Muscle of back (tissue), 11 donors: ENCODE results near the gene ACTRT2. TPM values are rescaled to one million over a fixed set of nuclear protein-coding genes. Genes with fewer than 3 reads are reported as not detected.

Experiments used
- DNase-seq, 3 donors: peaks; one replicate each; pipeline versions ENCODE4 v3.0.0 to v3.0.0-alpha.2; 2013
- polyA plus RNA-seq, 10 donors: library from polyadenylated mRNA; unstranded; fragments of 120-200 nt; gene quantifications; one replicate each; pipeline ENCODE4 v1.2.1, GENCODE V29; 2013; ENCODE audit not compliant: insufficient read length in 10 of 10

Gene ACTRT2
- polyA plus RNA-seq, 10 donors, result not detected

- no peak for DNase-seq
These were observed 31.2 kb downstream of the ACTRT2 start for GRCh38 chr1:3052501-3052900.

- no peak for DNase-seq
These were observed 32.2 kb downstream of the ACTRT2 start for GRCh38 chr1:3053366-3053980.

GRCh38 chr1:3053986-3054385 is 32.7 kb downstream of the ACTRT2 start:
- no peak for DNase-seq

- DNase-seq, result no peak
These were observed 33.2 kb downstream of the ACTRT2 start for GRCh38 chr1:3054474-3054873.

- DNase-seq, result no peak
These were observed 33.8 kb downstream of the ACTRT2 start for GRCh38 chr1:3055051-3055450.

GRCh38 chr1:3056641-3057040 is 35.4 kb downstream of the ACTRT2 start:
- DNase-seq, result no peak

- no peak for DNase-seq
These were observed 37.2 kb downstream of the ACTRT2 start for GRCh38 chr1:3058263-3059030.

GRCh38 chr1:3060127-3060526 is 38.9 kb downstream of the ACTRT2 start:
- no peak for DNase-seq

- DNase-seq, result no peak
These were observed 39.6 kb downstream of the ACTRT2 start for GRCh38 chr1:3060601-3061551.

GRCh38 chr1:3061566-3061965 is 40.3 kb downstream of the ACTRT2 start:
- no peak for DNase-seq

- no peak for DNase-seq
These were observed 40.8 kb downstream of the ACTRT2 start for GRCh38 chr1:3061981-3062615.

- no peak for DNase-seq
These were observed 41.5 kb downstream of the ACTRT2 start for GRCh38 chr1:3062616-3063378.

GRCh38 chr1:3063379-3064295 is 42.4 kb downstream of the ACTRT2 start:
- DNase-seq, result no peak

- DNase-seq, result no peak
These were observed 43.1 kb downstream of the ACTRT2 start for GRCh38 chr1:3064296-3064850.

- no peak for DNase-seq
These were observed 43.6 kb downstream of the ACTRT2 start for GRCh38 chr1:3064901-3065300.

GRCh38 chr1:3065396-3065795 is 44.1 kb downstream of the ACTRT2 start:
- no peak for DNase-seq

- DNase-seq, result no peak
These were observed 44.5 kb downstream of the ACTRT2 start for GRCh38 chr1:3065797-3066196.

- no peak for DNase-seq
These were observed 45.0 kb downstream of the ACTRT2 start for GRCh38 chr1:3066250-3066711.

GRCh38 chr1:3066826-3067225 is 45.6 kb downstream of the ACTRT2 start:
- DNase-seq, result no peak

GRCh38 chr1:3067301-3067670 is 46.0 kb downstream of the ACTRT2 start:
- DNase-seq, result no peak
